ENCODE results near the gene PHF21B. TPM values are rescaled to one million over a fixed set of nuclear protein-coding genes. Genes with fewer than 3 reads are reported as not detected.

Gene PHF21B
- total RNA-seq, 4 donors from 2014 or later = 0.50 to 9.4 (median 1.8) TPM; not detected in 1

DNA sequence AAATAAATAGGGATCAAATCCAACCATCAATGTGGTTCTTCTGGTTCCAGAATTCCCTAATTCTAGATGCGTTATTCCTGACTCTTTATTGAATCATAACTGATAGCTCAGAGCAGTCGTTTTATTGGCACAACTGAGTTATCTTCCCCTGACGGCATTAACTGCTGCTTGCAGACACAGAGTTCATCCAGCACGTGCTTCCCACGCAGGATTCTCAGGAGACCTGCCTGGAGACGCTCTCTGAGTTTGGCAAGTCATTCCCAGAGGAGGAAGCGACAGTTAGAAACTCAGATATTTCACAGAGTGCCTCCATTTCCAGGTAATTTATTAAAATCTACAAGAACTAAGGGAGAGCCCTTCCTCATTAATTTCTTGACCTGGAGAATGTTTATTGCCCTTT, 35.4 kb upstream of the PHF21B start:
- WGBS = 55% methylated on average over 7 of the region's 7 CpGs
- H3K27ac ChIP-seq (replicated peaks in 1 of 4) = no peak overlapping the region
- H3K9me3 ChIP-seq = no peaks in the 10 kb centered on the region
- no peaks in the 10 kb centered on the region for H3K36me3 ChIP-seq
- intact Hi-C loops (cut with DNase I) = no loop called here
- H3K27me3 ChIP-seq = peaks cover 0 to 74% (median 0%) of the 10 kb centered on the region in 4 donors
- TF ChIP-seq POLR2A (IDR thresholded peaks at IDR 0.05; ENCODE audit: low read depth) (no peak), POLR2AphosphoS5 (IDR thresholded peaks at IDR 0.05) (no peak), EP300 (IDR thresholded peaks at IDR 0.05) (no peak)
- TF ChIP-seq, protein P1, sequence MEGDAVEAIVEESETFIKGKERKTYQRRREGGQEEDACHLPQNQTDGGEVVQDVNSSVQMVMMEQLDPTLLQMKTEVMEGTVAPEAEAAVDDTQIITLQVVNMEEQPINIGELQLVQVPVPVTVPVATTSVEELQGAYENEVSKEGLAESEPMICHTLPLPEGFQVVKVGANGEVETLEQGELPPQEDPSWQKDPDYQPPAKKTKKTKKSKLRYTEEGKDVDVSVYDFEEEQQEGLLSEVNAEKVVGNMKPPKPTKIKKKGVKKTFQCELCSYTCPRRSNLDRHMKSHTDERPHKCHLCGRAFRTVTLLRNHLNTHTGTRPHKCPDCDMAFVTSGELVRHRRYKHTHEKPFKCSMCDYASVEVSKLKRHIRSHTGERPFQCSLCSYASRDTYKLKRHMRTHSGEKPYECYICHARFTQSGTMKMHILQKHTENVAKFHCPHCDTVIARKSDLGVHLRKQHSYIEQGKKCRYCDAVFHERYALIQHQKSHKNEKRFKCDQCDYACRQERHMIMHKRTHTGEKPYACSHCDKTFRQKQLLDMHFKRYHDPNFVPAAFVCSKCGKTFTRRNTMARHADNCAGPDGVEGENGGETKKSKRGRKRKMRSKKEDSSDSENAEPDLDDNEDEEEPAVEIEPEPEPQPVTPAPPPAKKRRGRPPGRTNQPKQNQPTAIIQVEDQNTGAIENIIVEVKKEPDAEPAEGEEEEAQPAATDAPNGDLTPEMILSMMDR (IDR thresholded peaks at IDR 0.05) = no peak
- H3K4me1 ChIP-seq = no peaks in the 10 kb centered on the region
- no peak overlapping the region for H3K4me3 ChIP-seq
- no peak for DNase-seq (ENCODE audit: extremely low spot score)

DNA sequence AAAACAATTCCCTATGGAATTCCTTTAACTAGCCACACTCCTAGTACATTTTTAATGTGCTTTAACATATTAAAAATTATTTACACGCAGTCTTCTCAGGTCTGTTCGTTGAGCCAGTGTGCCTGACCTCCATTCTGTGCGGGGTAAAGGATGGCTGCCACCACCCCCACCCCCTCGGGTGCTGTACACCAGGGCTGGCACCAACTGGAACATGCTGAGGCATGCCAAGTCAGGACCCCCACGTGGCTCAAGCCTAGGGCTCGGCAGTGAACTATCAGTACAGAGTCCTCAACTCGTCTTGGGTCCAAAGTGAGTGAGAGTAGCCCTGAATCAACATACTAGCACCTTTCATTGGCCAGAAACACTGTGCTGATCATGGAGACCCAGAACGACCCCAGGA, 32.5 kb upstream of the PHF21B start:
- no peak for DNase-seq (ENCODE audit: extremely low spot score)
- no peaks in the 10 kb centered on the region for H3K36me3 ChIP-seq
- H3K27ac ChIP-seq (replicated peaks in 1 of 4) = no peak overlapping the region
- TF ChIP-seq EP300 (IDR thresholded peaks at IDR 0.05) (no peak), POLR2A (IDR thresholded peaks at IDR 0.05; ENCODE audit: low read depth) (no peak), POLR2AphosphoS5 (IDR thresholded peaks at IDR 0.05) (no peak)
- TF ChIP-seq, protein P1 (IDR thresholded peaks at IDR 0.05) = no peak
- peaks cover 0 to 51% (median 0%) of the 10 kb centered on the region in 4 donors for H3K27me3 ChIP-seq
- no peaks in the 10 kb centered on the region for H3K9me3 ChIP-seq
- intact Hi-C loops (cut with DNase I) = no loop called here
- no peaks in the 10 kb centered on the region for H3K4me1 ChIP-seq
- WGBS = 73% methylated on average over 7 of the region's 8 CpGs
- H3K4me3 ChIP-seq = no peak overlapping the region

DNA sequence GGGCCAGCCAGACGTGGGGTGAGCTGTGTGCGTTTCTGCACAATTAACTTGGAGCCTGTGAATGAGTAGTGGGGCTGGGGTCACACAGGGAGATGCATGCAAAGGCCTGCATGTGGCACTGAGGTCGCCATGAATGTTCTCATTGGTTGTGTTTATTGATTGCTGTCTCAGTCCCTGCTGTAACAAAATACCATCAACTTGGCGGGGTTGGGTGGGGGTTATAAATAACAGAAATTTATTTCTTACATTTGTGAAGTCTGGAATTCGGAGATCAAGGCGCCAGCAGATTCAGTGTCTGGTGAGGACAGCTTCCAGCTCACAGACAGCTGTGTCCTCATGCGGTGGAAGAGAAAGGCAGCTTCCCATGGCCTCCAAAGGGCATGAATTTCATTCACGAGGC, 29.3 kb upstream of the PHF21B start:
- 79% methylated on average over 8 of the region's 8 CpGs for WGBS
- H3K4me1 ChIP-seq = no peaks in the 10 kb centered on the region
- peaks cover 0 to 34% (median 0%) of the 10 kb centered on the region in 4 donors for H3K27me3 ChIP-seq
- no peaks in the 10 kb centered on the region for H3K9me3 ChIP-seq
- no peak overlapping the region for H3K27ac ChIP-seq (replicated peaks in 1 of 4)
- TF ChIP-seq POLR2AphosphoS5 (IDR thresholded peaks at IDR 0.05) (no peak), POLR2A (IDR thresholded peaks at IDR 0.05; ENCODE audit: low read depth) (no peak), EP300 (IDR thresholded peaks at IDR 0.05) (no peak)
- TF ChIP-seq, protein P1 (IDR thresholded peaks at IDR 0.05) = no peak
- no peak for DNase-seq (ENCODE audit: extremely low spot score)
- no peaks in the 10 kb centered on the region for H3K36me3 ChIP-seq
- H3K4me3 ChIP-seq = no peak overlapping the region
- intact Hi-C loops (cut with DNase I) = no loop called here

DNA sequence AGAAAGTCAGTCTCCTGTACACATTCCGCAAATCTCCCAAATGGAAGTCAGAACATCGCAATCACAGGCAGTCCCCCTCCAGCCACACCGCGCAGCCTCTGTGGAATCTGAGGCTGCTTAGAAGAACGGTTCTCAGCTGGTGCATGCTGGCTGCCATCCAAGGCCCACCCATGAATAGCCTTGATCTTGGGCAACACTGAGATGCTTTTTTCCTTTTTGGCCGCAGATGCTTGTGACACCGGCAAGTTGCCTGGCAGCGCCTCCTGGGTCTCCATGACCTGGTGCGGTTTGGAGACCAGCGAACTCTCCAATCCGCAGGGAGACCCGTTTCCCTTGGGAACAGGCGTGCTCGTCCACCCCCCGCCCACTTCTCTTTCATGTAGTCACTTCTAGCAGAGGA, 26.3 kb upstream of the PHF21B start:
- Histone ChIP-seq H3K27ac (replicated peaks in 1 of 4) (no peak overlapping the region), H3K36me3 (no peaks in the 10 kb centered on the region), H3K9me3 (no peaks in the 10 kb centered on the region), H3K4me1 (peaks cover 0 to 8% (median 3%) of the 10 kb centered on the region in 4 donors), H3K27me3 (peaks cover 0 to 24% (median 0%) of the 10 kb centered on the region in 4 donors), H3K4me3 (no peak overlapping the region)
- TF ChIP-seq EP300 (IDR thresholded peaks at IDR 0.05) (no peak), POLR2A (IDR thresholded peaks at IDR 0.05; ENCODE audit: low read depth) (no peak), POLR2AphosphoS5 (IDR thresholded peaks at IDR 0.05) (no peak)
- TF ChIP-seq, protein P1 (IDR thresholded peaks at IDR 0.05) = no peak
- intact Hi-C loops (cut with DNase I) = no loop called here
- no peak for DNase-seq (ENCODE audit: extremely low spot score)
- 62% methylated on average over 15 of the region's 15 CpGs for WGBS

DNA sequence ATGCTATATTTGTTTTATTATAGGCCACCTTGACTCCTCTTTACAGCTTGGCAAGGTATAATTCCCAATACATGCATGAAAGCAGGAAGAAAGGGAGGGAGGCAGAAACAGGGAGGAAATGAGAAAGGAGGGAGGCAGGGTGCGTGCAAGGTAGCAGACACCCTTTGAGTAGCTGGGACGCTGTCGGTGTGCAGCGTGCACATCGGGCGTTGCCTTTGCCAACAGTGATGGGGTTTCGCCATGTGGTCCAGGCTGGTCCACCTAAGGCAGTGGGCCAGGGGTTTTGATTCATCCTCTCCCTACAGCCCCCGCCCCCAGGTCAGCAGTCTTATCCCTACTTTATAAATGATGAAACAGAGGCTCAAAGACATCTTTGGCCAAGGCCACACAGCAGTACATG, 25.0 kb upstream of the PHF21B start:
- no peak for DNase-seq (ENCODE audit: extremely low spot score)
- WGBS = 96% methylated on average over 8 of the region's 8 CpGs
- Histone ChIP-seq H3K4me1 (peaks cover 0 to 8% (median 3%) of the 10 kb centered on the region in 4 donors), H3K27ac (replicated peaks in 1 of 4) (no peak overlapping the region), H3K36me3 (no peaks in the 10 kb centered on the region), H3K9me3 (no peaks in the 10 kb centered on the region), H3K27me3 (peaks cover 0 to 18% (median 0%) of the 10 kb centered on the region in 4 donors), H3K4me3 (no peak overlapping the region)
- TF ChIP-seq, protein P1 (IDR thresholded peaks at IDR 0.05) = no peak
- no peak for TF ChIP-seq EP300 (IDR thresholded peaks at IDR 0.05)
- TF ChIP-seq POLR2AphosphoS5 (IDR thresholded peaks at IDR 0.05) = no peak
- TF ChIP-seq POLR2A (IDR thresholded peaks at IDR 0.05; ENCODE audit: low read depth) = no peak
- intact Hi-C loops (cut with DNase I) = no loop called here

Data from esophagus muscularis mucosa (tissue), 4 donors.